Karpas-422 (cell line): ENCODE data around the gene EDN1. TPM values are rescaled to one million over a fixed set of nuclear protein-coding genes. Genes with fewer than 3 reads are reported as not detected.
"Not testable (repeated sequence)": the region's sequence is repeated elsewhere in the genome, so short reads cannot be mapped to it uniquely, and the experiment has no call there.

Experiments used
- DNase-seq: peaks from one replicate; pipeline ENCODE4 v3.0.0-alpha.2; 2015
- H2AFZ ChIP-seq: fragments of 200-600 bp; sonication (generic); 2 replicates; pipeline ENCODE4 v1.6.1; 2014; ENCODE audit warnings: antibody characterized with exemption, low read length, mixed read lengths
- H3K27ac ChIP-seq: fragments of 200-600 bp; sonication (generic); 2 replicates; pipeline ENCODE4 v1.5.1; 2014; ENCODE audit warnings: mild to moderate bottlenecking, low read length, moderate library complexity
- H3K27me3 ChIP-seq: fragments of 200-600 bp; sonication (generic); 2 replicates; pipeline ENCODE4 v1.6.1; 2014; ENCODE audit warnings: low read length, mixed read lengths
- H3K36me3 ChIP-seq: fragments of 200-600 bp; sonication (generic); 2 replicates; pipeline ENCODE4 v1.6.1; 2014; ENCODE audit warnings: low read length, mixed read lengths; ENCODE audit not compliant: insufficient read depth
- H3K4me1 ChIP-seq: fragments of 200-600 bp; sonication (generic); 2 replicates; pipeline ENCODE4 v1.6.1; 2014; ENCODE audit warnings: mild to moderate bottlenecking, low read length, mixed read lengths
- H3K4me2 ChIP-seq: fragments of 200-600 bp; sonication (generic); 2 replicates; pipeline ENCODE4 v1.6.1; 2014; ENCODE audit warnings: low read length, low read depth, mild to moderate bottlenecking; ENCODE audit not compliant: poor library complexity, severe bottlenecking
- H3K4me3 ChIP-seq: fragments of 200-600 bp; sonication (generic); 2 replicates; pipeline ENCODE4 v1.5.1; 2014; ENCODE audit warnings: mild to moderate bottlenecking, antibody characterized with exemption, low read length, mixed read lengths
- H3K79me2 ChIP-seq: fragments of 200-600 bp; sonication (generic); 2 replicates; pipeline ENCODE4 v1.6.1; 2014; ENCODE audit warnings: mild to moderate bottlenecking, low read length, mixed read lengths
- H3K9ac ChIP-seq: fragments of 200-600 bp; sonication (generic); 2 replicates; pipeline ENCODE4 v1.6.0; 2014; ENCODE audit warnings: low read length
- H3K9me2 ChIP-seq: fragments of 200-600 bp; sonication (generic), shearing (Covaris generic); replicated peaks from 2 replicates; pipeline ENCODE4 v1.6.0; 2014; ENCODE audit warnings: mild to moderate bottlenecking, low read length, moderate library complexity; ENCODE audit not compliant: insufficient read depth
- H3K9me3 ChIP-seq: fragments of 300-700, 200-600 bp; sonication (generic); 2 replicates; pipeline ENCODE4 v1.6.1; 2014; ENCODE audit warnings: low read length, mixed read lengths
- H4K20me1 ChIP-seq: fragments of 200-600 bp; sonication (generic); 2 replicates; pipeline ENCODE4 v1.6.1; 2014; ENCODE audit warnings: mild to moderate bottlenecking, antibody characterized with exemption, low read length, low read depth; ENCODE audit not compliant: insufficient read depth
- total RNA-seq: library from RNA; depleted of rRNA; stranded (reverse); fragments of >200 nt; shearing (Covaris generic); gene quantifications from 2 replicates; pipeline ENCODE4 v1.2.3, GENCODE V29; 2014; ENCODE audit warnings: low replicate concordance

The EDN1 gene
- total RNA-seq, 1 experiment from 2014 or later = 0.34 TPM

DNA sequence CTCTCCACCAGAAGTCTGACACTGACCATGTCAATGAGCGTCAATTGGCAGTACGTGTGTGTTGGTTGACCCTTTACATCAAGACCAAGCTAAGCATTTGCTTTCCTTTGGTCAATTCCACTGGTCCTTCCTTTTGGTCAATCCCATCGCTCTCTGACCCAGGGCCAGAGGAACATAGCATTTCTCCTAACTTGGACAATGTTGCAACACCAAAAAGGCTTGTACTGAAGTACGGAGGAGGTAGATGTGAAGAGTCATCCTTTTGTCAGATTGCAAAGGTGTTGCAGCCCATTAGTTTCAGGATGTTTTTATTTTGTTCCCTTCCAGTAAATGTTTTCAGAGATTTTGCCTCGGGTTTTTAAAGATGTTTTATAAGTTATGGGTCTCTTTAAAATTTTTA lies 24.6 kb downstream of the EDN1 start:
- H3K79me2 ChIP-seq = no peaks in the 10 kb centered on the region
- no peaks in the 10 kb centered on the region for H3K27me3 ChIP-seq
- H4K20me1 ChIP-seq = no peaks in the 10 kb centered on the region
- H3K9me3 ChIP-seq = no peaks in the 10 kb centered on the region
- H3K4me1 ChIP-seq = no peaks in the 10 kb centered on the region
- no peak overlapping the region for H3K9ac ChIP-seq
- H3K36me3 ChIP-seq = no peaks in the 10 kb centered on the region
- no peak overlapping the region for H3K4me2 ChIP-seq
- no peaks in the 10 kb centered on the region for H3K9me2 ChIP-seq
- H2AFZ ChIP-seq = no peak overlapping the region
- no peak overlapping the region for H3K27ac ChIP-seq
- no peak for DNase-seq
- no peak overlapping the region for H3K4me3 ChIP-seq

GRCh38 chr6:12315292-12316081 lies 25.3 kb downstream of the EDN1 start:
- H3K27me3 ChIP-seq = no peaks in the 10 kb centered on the region
- H3K4me3 ChIP-seq = no peak overlapping the region
- no peaks in the 10 kb centered on the region for H3K79me2 ChIP-seq
- no peak for DNase-seq
- no peaks in the 10 kb centered on the region for H4K20me1 ChIP-seq
- no peak overlapping the region for H3K27ac ChIP-seq
- H3K9me3 ChIP-seq = no peaks in the 10 kb centered on the region
- H3K4me1 ChIP-seq = no peaks in the 10 kb centered on the region
- no peak overlapping the region for H2AFZ ChIP-seq
- H3K9me2 ChIP-seq = no peaks in the 10 kb centered on the region
- no peak overlapping the region for H3K9ac ChIP-seq
- no peak overlapping the region for H3K4me2 ChIP-seq
- no peaks in the 10 kb centered on the region for H3K36me3 ChIP-seq

DNA sequence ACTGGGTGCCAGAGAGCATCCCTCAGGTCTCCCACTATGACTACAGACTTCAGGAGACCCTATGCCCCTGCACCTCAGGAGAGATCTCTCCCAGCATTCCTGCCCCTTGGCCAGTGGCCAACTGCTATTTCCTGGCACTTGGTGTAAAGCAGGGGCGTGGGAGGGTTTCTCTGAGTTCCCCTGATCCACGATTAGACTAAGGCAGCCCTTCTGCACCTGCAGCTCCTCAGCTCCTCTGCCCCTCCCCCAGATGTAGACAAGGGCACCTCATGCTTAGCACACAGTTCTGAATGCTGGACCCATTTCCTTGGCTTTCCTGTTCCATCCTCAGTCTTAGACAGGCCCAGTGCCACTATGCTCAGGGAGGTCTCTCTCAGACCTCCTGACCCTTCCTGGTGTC lies 28.6 kb downstream of the EDN1 start:
- H3K36me3 ChIP-seq = no peaks in the 10 kb centered on the region
- H3K9me2 ChIP-seq = no peaks in the 10 kb centered on the region
- H3K4me1 ChIP-seq = no peaks in the 10 kb centered on the region
- no peak overlapping the region for H3K27ac ChIP-seq
- H3K9me3 ChIP-seq = no peaks in the 10 kb centered on the region
- H3K9ac ChIP-seq = no peak overlapping the region
- H4K20me1 ChIP-seq = no peaks in the 10 kb centered on the region
- H3K79me2 ChIP-seq = no peaks in the 10 kb centered on the region
- no peak overlapping the region for H3K4me2 ChIP-seq
- H3K4me3 ChIP-seq = no peak overlapping the region
- no peak overlapping the region for H2AFZ ChIP-seq
- H3K27me3 ChIP-seq = no peaks in the 10 kb centered on the region
- DNase-seq = no peak

GRCh38 chr6:12320074-12320473 lies 29.9 kb downstream of the EDN1 start:
- not testable (repeated sequence) for H3K9me3 ChIP-seq, H3K4me1 ChIP-seq, H2AFZ ChIP-seq, H3K9ac ChIP-seq, H3K27ac ChIP-seq, H3K4me3 ChIP-seq, DNase-seq, H3K4me2 ChIP-seq, H4K20me1 ChIP-seq, H3K79me2 ChIP-seq, H3K36me3 ChIP-seq, H3K27me3 ChIP-seq, H3K9me2 ChIP-seq

- H3K27me3 ChIP-seq = no peaks in the 10 kb centered on the region
- H3K9ac ChIP-seq = no peak overlapping the region
- no peak overlapping the region for H3K4me2 ChIP-seq
- no peaks in the 10 kb centered on the region for H3K36me3 ChIP-seq
- H4K20me1 ChIP-seq = no peaks in the 10 kb centered on the region
- H3K4me1 ChIP-seq = no peaks in the 10 kb centered on the region
- no peaks in the 10 kb centered on the region for H3K9me2 ChIP-seq
- no peak overlapping the region for H3K27ac ChIP-seq
- no peak overlapping the region for H2AFZ ChIP-seq
- DNase-seq = no peak
- no peaks in the 10 kb centered on the region for H3K9me3 ChIP-seq
- no peaks in the 10 kb centered on the region for H3K79me2 ChIP-seq
- no peak overlapping the region for H3K4me3 ChIP-seq
Measured at GRCh38 chr6:12324099-12324498, 33.9 kb downstream of the EDN1 start.

- Histone ChIP-seq H3K27me3 (no peaks in the 10 kb centered on the region), H3K79me2 (no peaks in the 10 kb centered on the region), H3K9me3 (no peaks in the 10 kb centered on the region), H3K4me3 (no peak overlapping the region), H2AFZ (no peak overlapping the region), H3K9ac (no peak overlapping the region), H3K27ac (no peak overlapping the region), H3K9me2 (no peaks in the 10 kb centered on the region), H4K20me1 (no peaks in the 10 kb centered on the region), H3K4me2 (no peak overlapping the region), H3K36me3 (no peaks in the 10 kb centered on the region), H3K4me1 (no peaks in the 10 kb centered on the region)
- DNase-seq = no peak
Measured at GRCh38 chr6:12324748-12325147, 34.6 kb downstream of the EDN1 start.

- Histone ChIP-seq H3K27me3 (no peaks in the 10 kb centered on the region), H3K9me2 (no peaks in the 10 kb centered on the region), H3K27ac (no peak overlapping the region), H3K4me3 (no peak overlapping the region), H3K4me2 (no peak overlapping the region), H3K36me3 (no peaks in the 10 kb centered on the region), H4K20me1 (no peaks in the 10 kb centered on the region), H3K9ac (no peak overlapping the region), H3K79me2 (no peaks in the 10 kb centered on the region), H3K9me3 (no peaks in the 10 kb centered on the region), H3K4me1 (no peaks in the 10 kb centered on the region), H2AFZ (no peak overlapping the region)
- no peak for DNase-seq
Measured at GRCh38 chr6:12325872-12326271, 35.7 kb downstream of the EDN1 start.

- Histone ChIP-seq H4K20me1 (no peaks in the 10 kb centered on the region), H3K4me3 (no peak overlapping the region), H3K9me3 (no peaks in the 10 kb centered on the region), H3K4me2 (no peak overlapping the region), H3K4me1 (no peaks in the 10 kb centered on the region), H3K27me3 (no peaks in the 10 kb centered on the region), H2AFZ (no peak overlapping the region), H3K36me3 (no peaks in the 10 kb centered on the region), H3K79me2 (no peaks in the 10 kb centered on the region), H3K9ac (no peak overlapping the region), H3K9me2 (no peaks in the 10 kb centered on the region), H3K27ac (no peak overlapping the region)
- DNase-seq = no peak
Measured at GRCh38 chr6:12327391-12327790, 37.2 kb downstream of the EDN1 start.
